D721Med (cell line): ENCODE measurements around the gene ANKRD6.
A peak's percentile ranks its signal among the peaks of the same experiment; 100 is the strongest.

Experiments
- DNase-seq: peaks from one replicate; pipeline ENCODE4 v3.0.0; 2011; ENCODE audit warnings: low spot score; ENCODE audit not compliant: insufficient read length
- FAIRE-seq: peaks from 2 replicates; lab custom pipeline; 2011; peaks lifted over from hg19 to GRCh38; lab: Jason Lieb, UNC
- TF ChIP-seq, protein P1 (sequence below): IDR thresholded peaks from 2 replicates; pipeline ENCODE4 v1.5.1; 2012; ENCODE audit warnings: mild to moderate bottlenecking, control low read depth; ENCODE audit not compliant: insufficient read depth; ENCODE audit errors: missing control alignments

ANKRD6 gene

DNA sequence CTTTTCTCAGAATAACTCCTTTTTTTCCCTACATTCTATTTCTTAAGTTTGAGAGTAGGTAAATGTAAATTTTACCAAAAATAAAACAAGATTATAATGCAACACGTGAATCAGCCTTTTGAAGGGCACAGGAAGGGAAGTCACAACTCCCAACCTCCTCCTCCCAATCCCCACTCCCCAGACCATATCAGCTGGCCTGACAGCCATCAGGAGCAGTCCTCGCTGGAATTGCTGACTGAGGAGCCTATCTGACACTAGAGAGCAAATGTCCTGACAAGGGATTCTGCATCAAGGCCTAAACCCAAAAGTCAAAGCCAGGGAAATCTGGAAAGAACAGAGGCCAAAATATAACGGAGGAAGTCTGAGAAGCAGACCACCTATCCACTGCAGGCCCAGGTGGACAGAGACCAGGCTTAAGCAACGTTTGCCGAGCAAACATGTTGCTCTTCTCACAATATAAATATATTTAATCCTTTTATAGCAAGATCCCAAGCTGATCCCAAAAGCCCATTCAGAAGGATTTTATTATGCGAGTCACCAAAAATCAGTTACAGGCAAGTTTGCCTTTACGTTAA is 23.4 kb upstream of the ANKRD6 start:
- FAIRE-seq (no peak), DNase-seq (no peak)
- TF ChIP-seq, protein P1, sequence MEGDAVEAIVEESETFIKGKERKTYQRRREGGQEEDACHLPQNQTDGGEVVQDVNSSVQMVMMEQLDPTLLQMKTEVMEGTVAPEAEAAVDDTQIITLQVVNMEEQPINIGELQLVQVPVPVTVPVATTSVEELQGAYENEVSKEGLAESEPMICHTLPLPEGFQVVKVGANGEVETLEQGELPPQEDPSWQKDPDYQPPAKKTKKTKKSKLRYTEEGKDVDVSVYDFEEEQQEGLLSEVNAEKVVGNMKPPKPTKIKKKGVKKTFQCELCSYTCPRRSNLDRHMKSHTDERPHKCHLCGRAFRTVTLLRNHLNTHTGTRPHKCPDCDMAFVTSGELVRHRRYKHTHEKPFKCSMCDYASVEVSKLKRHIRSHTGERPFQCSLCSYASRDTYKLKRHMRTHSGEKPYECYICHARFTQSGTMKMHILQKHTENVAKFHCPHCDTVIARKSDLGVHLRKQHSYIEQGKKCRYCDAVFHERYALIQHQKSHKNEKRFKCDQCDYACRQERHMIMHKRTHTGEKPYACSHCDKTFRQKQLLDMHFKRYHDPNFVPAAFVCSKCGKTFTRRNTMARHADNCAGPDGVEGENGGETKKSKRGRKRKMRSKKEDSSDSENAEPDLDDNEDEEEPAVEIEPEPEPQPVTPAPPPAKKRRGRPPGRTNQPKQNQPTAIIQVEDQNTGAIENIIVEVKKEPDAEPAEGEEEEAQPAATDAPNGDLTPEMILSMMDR = no peak

- DNase-seq (no peak), FAIRE-seq (no peak)
Observed at GRCh38 chr6:89410231-89410761, 22.7 kb upstream of the ANKRD6 start.

GRCh38 chr6:89410788-89411144 is 22.2 kb upstream of the ANKRD6 start:
- DNase-seq (no peak), FAIRE-seq (peak; percentile 58)
- TF ChIP-seq, protein P1 = no peak

More at GRCh38 chr6:89410231-89410761, 22.7 kb upstream of the ANKRD6 start:
- TF ChIP-seq, protein P1 = no peak

DNA sequence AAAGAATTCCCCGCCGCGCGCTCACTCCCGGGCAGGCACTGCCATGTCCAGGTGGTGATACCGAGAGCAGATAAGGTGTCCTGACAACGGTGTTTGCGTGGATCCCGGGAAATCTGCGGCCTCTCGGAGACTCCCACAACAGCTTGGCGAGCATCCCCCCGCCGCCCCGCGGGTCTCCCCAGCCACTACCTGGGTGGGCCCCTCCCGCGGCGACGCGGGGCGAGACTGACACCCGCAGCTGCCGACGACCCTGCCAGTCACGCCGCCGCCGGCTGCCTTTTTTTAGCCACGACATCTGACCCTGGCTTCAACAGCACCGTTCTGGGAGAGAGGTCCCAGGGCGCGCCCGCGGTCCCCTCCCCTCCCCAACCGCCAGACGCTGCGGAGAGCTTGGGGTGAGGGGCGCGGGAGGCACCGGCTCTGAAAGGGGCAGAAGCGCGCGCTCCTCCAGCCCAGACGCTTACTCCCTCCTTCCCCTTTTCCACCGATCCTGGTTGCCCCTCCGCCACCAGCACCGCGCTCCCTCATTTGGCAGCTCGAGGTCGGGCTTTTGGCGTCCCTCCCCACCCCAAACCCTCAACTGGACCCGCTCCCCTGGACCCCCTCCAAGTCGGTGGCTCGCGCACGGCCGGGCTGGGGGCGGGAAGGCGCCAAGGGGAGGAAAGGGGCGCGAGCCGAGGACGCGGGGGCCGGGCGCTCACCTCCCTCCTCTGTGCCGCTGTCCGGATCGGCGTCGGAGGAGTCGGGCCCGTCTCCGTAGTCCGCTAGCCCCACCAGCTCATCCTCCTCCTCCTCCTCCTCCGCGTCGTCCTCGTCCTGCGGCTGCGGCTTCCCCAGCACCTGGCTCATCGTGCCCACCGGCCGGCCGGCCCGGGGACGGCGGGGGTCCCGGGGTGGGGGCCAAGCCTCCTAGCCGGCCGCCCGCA is 21.5 kb upstream of the ANKRD6 start:
- TF ChIP-seq, protein P1 = no peak
- DNase-seq (no peak), FAIRE-seq (no peak)

GRCh38 chr6:89412071-89413005 is 20.6 kb upstream of the ANKRD6 start, which contains the start of gene RRAGD:
Gene RRAGD (minus strand): TSS chr6:89412273. CDS start chr6:89411993, 280 bp downstream.
- FAIRE-seq (no peak), DNase-seq (peak; percentile 68)
- TF ChIP-seq, protein P1 = no peak

DNA sequence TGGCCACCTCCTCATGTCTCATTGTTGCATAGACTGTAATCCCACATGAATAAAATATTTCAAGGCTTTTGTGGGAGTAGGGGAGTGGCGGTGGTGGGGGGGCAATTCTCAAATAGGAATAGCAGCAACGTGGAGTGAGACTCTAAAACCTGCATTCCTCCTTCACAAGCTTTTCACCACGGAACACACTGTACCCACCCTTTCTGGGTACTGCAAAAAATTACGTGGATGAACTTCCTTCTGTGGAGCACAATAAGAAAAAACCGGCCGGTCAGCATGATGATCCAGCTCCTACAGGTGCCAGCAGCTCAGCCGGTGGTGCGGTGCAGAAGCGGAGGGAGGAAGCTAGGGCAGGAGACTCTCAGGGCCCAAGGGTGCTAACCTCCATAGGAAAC is 19.9 kb upstream of the ANKRD6 start:
- TF ChIP-seq, protein P1 = no peak
- DNase-seq (no peak), FAIRE-seq (no peak)
